Middle frontal gyrus (tissue), 1 donor: ENCODE measurements around the gene KLHL11.

ENCODE experiments used
- DNase-seq: peaks from one replicate; pipeline ENCODE4 v3.0.0-alpha.2; 2015; ENCODE audit warnings: low spot score; ENCODE audit errors: extremely low spot score

Gene KLHL11

GRCh38 chr17:41811549-41812380 lies 53.5 kb downstream of the KLHL11 start, which contains the start of gene P3H4:
P3H4 (minus strand) TSS chr17:41811949; CDS start chr17:41811915, 34 bp downstream.
- DNase-seq: peak; percentile 55

- no peak for DNase-seq
Measured at GRCh38 chr17:41810659-41811548, 54.3 kb downstream of the KLHL11 start.

- DNase-seq: no peak
Measured at GRCh38 chr17:41806685-41807445, 58.4 kb downstream of the KLHL11 start.
